KOPT-K1 (cell line): Measurements from ENCODE around the gene FOXJ2.

Source experiments
- H3K27ac ChIP-seq: fragments of 200-600 bp; sonication (generic); 2 replicates; pipeline ENCODE4 v1.5.1; 2016; ENCODE audit warnings: antibody characterized with exemption, mild to moderate bottlenecking, low read depth, low read length; ENCODE audit not compliant: poor library complexity, severe bottlenecking
- H3K36me3 ChIP-seq: fragments of 200-600 bp; sonication (generic); 2 replicates; pipeline ENCODE4 v1.5.1; 2017; ENCODE audit warnings: antibody characterized with exemption, mild to moderate bottlenecking, low read length, moderate library complexity; ENCODE audit not compliant: insufficient read depth
- H3K9me3 ChIP-seq: fragments of 200-600 bp; sonication (generic); 2 replicates; pipeline ENCODE4 v1.5.1; 2017; ENCODE audit warnings: antibody characterized with exemption, low read length, mild to moderate bottlenecking; ENCODE audit not compliant: insufficient read depth, poor library complexity, severe bottlenecking

Gene FOXJ2

GRCh38 chr12:8037947-8038346 is 5.4 kb downstream of the FOXJ2 start:
- Histone ChIP-seq H3K9me3 (no peaks in the 10 kb centered on the region), H3K36me3 (peaks cover 33% of the 10 kb centered on the region), H3K27ac (peak overlapping the region; percentile 35)

GRCh38 chr12:8038659-8039114 is 6.2 kb downstream of the FOXJ2 start:
- H3K27ac ChIP-seq = peak overlapping the region; percentile 35
- no peaks in the 10 kb centered on the region for H3K9me3 ChIP-seq
- H3K36me3 ChIP-seq = peaks cover 39% of the 10 kb centered on the region

GRCh38 chr12:8040791-8041190 is 8.3 kb downstream of the FOXJ2 start:
- peaks cover 59% of the 10 kb centered on the region for H3K36me3 ChIP-seq
- H3K9me3 ChIP-seq = no peaks in the 10 kb centered on the region
- H3K27ac ChIP-seq = no peak overlapping the region

GRCh38 chr12:8045952-8046944 is 13.7 kb downstream of the FOXJ2 start:
- H3K36me3 ChIP-seq = peaks cover 91% of the 10 kb centered on the region
- H3K9me3 ChIP-seq = no peaks in the 10 kb centered on the region
- H3K27ac ChIP-seq = no peak overlapping the region

- H3K36me3 ChIP-seq = peaks cover 93% of the 10 kb centered on the region
Measured at GRCh38 chr12:8047842-8048241, 15.3 kb downstream of the FOXJ2 start.

GRCh38 chr12:8048906-8049305 is 16.4 kb downstream of the FOXJ2 start:
- H3K27ac ChIP-seq = no peak overlapping the region
- H3K9me3 ChIP-seq = no peaks in the 10 kb centered on the region
- H3K36me3 ChIP-seq = peaks cover 94% of the 10 kb centered on the region

More at GRCh38 chr12:8047842-8048241, 15.3 kb downstream of the FOXJ2 start:
- Histone ChIP-seq H3K27ac (no peak overlapping the region), H3K9me3 (no peaks in the 10 kb centered on the region)

GRCh38 chr12:8050600-8051250 is 18.2 kb downstream of the FOXJ2 start:
- Histone ChIP-seq H3K36me3 (peaks cover 91% of the 10 kb centered on the region), H3K9me3 (no peaks in the 10 kb centered on the region), H3K27ac (no peak overlapping the region)

GRCh38 chr12:8052679-8053078 is 20.2 kb downstream of the FOXJ2 start:
- Histone ChIP-seq H3K9me3 (no peaks in the 10 kb centered on the region), H3K27ac (no peak overlapping the region), H3K36me3 (peaks cover 74% of the 10 kb centered on the region)

- Histone ChIP-seq H3K36me3 (peaks cover 53% of the 10 kb centered on the region), H3K27ac (no peak overlapping the region)
Measured at GRCh38 chr12:8054816-8055215, 22.3 kb downstream of the FOXJ2 start.

GRCh38 chr12:8057306-8057705 is 24.8 kb downstream of the FOXJ2 start:
- Histone ChIP-seq H3K36me3 (peaks cover 28% of the 10 kb centered on the region), H3K27ac (no peak overlapping the region), H3K9me3 (no peaks in the 10 kb centered on the region)

More at GRCh38 chr12:8054816-8055215, 22.3 kb downstream of the FOXJ2 start:
- H3K9me3 ChIP-seq = no peaks in the 10 kb centered on the region

GRCh38 chr12:8057839-8058238 is 25.3 kb downstream of the FOXJ2 start:
- H3K9me3 ChIP-seq = no peaks in the 10 kb centered on the region
- H3K36me3 ChIP-seq = peaks cover 23% of the 10 kb centered on the region
- no peak overlapping the region for H3K27ac ChIP-seq

GRCh38 chr12:8058506-8058905 is 26.0 kb downstream of the FOXJ2 start:
- no peak overlapping the region for H3K27ac ChIP-seq
- no peaks in the 10 kb centered on the region for H3K9me3 ChIP-seq
- peaks cover 18% of the 10 kb centered on the region for H3K36me3 ChIP-seq

GRCh38 chr12:8064131-8064530 is 31.6 kb downstream of the FOXJ2 start:
- H3K9me3 ChIP-seq = no peaks in the 10 kb centered on the region

GRCh38 chr12:8065991-8066594 is 33.6 kb downstream of the FOXJ2 start, which contains the start of gene C3AR1:
TSS of gene C3AR1 (minus strand) at chr12:8066359. CDS start at chr12:8060185, 6,174 bp downstream.
- H3K27ac ChIP-seq = peak within 1 kb of the TSS; percentile 8
- no peaks in the 10 kb centered on the region for H3K9me3 ChIP-seq
- no peaks in the 10 kb centered on the region for H3K36me3 ChIP-seq

More at GRCh38 chr12:8064131-8064530, 31.6 kb downstream of the FOXJ2 start:
- Histone ChIP-seq H3K27ac (no peak overlapping the region), H3K36me3 (no peaks in the 10 kb centered on the region)

- H3K36me3 ChIP-seq = no peaks in the 10 kb centered on the region
- H3K9me3 ChIP-seq = no peaks in the 10 kb centered on the region
- H3K27ac ChIP-seq = no peak overlapping the region
Measured at GRCh38 chr12:8069582-8069981, 37.1 kb downstream of the FOXJ2 start.
